NCI-H82 treated with DMSO at 0.1 percent for 48 hours (cell line): ENCODE data around the gene GLB1L2.
"Not testable (repeated sequence)": the region's sequence is repeated elsewhere in the genome, so short reads cannot be mapped to it uniquely, and the experiment has no call there.

Experiments
- DNase-seq: peaks from one replicate; lab custom pipeline; 2025; ENCODE audit not compliant: unreplicated experiment; lab: John Stamatoyannopoulos, UW

The GLB1L2 gene

DNA sequence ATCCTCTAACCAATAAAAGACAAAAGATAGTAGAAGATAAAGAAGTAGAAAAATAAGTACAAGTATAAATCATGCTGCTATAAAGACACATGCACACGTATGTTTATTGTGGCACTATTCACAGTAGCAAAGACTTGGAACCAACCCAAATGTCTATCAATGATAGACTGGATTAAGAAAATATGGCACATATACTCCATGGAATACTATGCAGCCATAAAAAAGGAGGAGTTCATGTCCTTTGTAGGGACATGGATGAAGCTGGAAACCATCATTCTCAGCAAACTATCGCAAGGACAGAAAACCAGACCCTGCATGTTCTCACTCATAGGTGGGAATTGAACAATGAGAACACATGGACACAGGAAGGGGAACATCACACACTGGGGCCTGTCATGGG is 10.4 kb upstream of the GLB1L2 start:
- DNase-seq = not testable (repeated sequence)

DNA sequence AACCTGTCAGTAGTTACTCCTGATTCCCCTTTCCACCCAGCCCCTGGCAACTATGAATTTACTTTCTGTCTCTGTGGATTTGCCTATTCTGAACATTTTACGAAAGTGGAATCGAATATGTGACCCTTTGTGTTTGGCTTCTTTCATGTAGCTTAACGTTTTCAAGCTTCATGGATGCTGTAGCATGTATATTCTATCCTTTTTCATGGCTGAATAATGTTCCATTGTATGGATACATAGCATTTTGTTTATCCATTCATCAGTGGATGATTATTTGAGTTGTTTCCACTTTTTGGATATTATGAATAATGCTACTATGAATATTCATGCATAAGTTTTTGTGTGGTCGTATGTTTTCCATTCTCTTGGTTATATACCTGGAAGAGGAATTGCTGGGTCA is 9.2 kb upstream of the GLB1L2 start:
- DNase-seq = no peak

DNA sequence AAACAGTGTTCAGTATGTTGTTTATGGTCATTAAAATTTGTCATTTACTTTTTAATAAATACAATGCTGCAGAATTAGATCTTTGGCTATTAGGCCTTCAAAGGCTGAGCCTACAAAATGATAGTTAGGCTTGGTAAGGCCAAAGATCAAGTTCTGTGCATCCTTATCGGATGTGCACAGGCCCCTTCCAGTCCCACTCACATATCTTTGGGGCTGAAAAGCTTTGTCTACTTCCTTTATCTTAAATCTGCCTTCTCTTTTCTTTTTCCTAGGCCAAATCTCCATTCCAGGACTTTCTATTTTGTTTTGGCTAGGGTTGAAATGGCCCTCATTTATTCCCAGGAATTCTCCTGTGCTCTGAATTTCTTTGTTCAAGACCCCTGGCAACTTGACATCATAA is 3.4 kb upstream of the GLB1L2 start:
- DNase-seq = no peak

DNA sequence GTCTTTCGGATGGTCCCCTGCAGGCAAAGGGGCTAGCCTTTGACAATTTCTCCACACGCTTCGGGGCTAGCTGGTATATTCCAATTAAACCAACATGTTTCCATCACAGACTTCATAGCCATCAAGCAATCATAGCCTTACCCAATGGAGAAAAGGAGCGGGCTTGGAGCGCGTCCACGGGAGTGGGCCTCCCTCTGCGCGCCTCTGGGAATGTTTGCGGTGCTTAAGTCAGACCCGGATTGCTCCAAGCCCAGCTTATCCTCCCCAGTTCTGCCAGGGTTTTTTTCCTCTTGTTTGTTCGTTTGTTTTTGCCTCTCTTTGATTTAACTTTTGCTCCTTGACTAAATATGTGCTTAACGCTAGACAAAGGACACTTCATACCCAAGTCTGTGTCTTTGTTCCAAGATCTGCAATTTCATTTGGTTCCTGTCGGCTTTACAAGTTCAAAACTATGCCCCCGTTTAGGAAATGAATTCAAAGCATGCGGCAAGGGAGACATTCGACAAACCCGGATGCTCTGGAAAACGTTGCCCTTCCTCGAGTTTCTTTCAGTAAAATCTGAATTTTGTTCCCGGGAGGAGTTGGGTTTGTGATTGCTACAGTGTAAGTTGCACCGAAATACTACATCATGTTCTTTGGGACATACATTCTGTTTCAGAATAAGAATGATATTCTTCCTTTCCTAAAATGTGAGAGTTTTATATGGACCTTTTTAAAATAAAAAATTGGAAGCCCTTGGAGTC is 1.0 kb upstream of the GLB1L2 start:
- no peak for DNase-seq

DNA sequence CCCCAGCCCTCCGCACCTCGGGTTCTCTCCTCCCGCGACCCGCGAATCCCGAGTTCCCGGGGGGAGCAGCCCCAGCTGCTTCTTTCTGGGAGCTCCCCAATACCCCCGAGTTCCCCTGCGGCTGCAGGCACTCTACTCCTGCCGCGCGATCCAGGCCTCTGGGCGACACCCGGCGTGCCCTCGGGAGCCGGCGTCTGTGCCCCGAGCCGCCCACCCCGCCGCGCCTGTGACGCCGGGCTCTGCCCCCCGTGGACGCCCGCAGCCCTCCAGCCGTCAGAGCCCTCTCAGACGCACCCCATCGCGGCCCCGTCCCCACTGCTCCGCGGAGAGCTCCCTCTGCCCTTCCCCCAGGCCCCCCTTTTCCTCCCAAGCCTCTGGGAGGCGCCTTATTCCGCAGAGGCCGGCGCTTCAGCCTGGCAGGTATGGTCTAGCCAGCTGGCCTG is 422 bp downstream of the GLB1L2 start:
- no peak for DNase-seq

DNA sequence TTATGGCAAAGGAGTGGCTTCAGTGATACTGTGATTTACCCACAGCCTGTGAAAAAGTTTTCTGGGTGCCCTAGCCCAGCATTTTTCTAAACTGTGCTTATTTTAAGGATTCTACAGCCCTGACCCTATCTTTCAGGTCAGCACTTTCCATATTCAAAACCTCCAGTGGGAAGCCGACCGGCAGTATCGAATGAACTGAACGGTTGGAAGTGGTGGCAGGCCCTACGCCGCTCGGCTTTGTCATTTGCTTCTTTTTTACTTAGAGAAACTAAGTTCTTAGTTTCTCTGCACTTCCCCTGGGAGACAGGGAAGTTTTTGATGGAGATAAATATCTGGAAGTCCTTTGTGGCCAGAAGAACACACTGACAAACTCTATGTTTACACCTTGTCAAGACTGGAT is 994 bp downstream of the GLB1L2 start:
- no peak for DNase-seq

DNA sequence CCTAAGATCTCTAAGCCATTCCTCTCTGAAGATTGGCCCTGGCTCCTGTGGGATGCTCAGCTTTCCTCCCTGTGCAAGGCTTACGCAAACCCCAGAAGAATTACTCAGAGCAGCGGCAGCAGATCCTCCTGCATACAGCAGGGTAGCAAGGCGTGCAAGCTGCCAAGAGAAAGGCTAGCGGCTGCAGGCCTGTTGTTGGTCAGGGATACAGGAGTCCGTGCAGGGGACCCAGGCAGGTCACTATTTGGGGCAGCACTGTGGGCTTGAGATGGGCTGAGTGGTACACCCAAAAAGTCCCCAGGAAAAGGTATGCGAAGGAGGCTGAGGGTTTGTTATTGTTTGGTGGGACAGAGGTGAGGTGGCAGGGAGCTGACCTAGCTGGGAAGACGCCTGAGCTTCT is 1.5 kb downstream of the GLB1L2 start:
- no peak for DNase-seq

DNA sequence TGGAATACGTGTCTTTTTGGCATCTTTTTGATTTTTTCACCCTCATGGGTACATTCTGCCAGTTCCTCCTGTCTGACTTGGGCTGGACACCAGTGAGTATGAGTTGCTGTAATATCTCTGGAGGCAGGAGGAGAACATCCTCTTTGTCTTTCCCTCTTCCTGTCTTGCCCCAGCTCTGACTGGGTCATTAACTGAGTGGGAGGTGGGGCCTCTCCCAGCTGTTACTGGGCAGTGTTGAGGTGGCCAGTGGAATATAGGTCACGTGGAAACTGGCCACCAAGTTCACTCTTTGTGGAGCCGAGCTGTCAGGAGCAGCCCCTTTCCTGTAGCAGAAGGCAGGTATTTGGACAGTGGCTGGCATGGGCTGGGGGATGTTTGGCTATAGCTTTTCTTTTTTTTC is 2.2 kb downstream of the GLB1L2 start:
- no peak for DNase-seq

DNA sequence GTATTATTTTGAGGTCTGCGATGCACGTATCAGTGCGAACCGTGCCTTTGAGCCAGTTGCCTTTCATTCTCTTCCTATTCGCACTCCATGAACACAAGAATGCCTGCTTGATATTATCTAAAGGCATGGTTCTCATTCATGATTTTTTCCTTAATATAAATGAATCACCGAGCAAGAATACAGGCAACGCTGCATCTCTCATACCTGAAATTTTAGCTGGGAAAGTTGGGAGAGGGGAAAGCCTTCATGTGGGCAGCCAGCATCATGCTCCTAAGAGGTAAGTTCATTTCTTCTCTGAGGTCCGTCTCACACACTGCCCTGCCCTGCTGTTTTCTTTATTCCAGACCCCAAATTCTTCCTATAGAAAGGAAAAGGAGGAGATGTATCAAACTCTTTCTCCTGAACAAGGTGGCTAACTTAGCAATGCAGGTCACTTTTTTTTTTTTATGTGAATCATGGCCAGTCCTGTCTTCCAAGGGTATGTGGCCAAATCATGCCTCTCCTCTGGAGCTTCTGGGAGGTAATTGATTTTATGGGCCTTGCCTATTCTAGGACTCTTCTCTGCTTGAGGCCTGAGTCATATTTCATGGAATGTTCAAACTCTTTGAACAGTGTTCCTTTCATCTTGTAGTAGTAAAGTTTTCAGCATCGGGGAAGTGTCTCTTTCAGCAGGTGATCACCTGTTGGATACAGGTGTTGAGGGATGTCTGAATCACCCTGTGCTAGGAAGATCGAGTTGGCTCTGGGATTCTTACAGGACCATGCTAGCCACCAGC is 3.2 kb downstream of the GLB1L2 start:
- DNase-seq = no peak

DNA sequence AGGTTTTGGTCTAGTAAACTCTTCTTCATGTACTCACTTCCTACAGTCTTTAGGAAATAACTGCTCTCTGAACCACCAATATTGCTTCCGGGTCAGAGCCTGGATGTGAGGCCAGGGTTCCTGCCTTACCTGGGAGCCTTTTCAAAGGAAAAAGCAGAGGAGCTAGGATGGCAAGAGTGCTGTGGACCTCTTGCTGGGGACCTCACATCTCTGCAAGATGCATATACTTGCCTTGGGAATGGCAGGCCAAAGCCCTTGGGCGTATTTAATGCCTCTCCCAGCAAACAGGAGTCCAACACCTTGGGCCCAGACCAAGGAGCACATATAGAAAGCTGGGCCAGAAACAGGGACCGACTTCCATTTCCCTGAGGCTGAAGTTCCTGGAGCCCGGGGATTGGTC is 5.3 kb downstream of the GLB1L2 start:
- DNase-seq = no peak

DNA sequence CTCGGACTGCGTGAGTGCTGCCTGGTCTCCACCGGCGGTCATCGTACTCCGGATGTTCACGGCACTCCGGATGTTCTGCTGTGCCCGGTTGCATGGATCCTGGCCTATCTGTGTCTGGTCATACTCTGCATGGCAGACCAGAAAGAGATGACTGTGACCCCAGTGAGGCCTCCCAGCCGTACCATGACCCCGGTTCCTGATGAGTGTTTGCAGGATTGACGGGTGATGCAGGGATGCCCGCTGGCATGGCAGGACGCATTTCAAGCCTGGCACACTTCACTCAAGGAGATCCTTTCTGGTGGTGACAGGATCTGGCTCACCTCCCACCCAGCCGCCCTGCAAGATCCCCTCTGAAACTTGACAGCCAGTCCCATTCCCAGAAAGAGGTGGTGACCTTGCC is 6.3 kb downstream of the GLB1L2 start:
- DNase-seq = no peak

DNA sequence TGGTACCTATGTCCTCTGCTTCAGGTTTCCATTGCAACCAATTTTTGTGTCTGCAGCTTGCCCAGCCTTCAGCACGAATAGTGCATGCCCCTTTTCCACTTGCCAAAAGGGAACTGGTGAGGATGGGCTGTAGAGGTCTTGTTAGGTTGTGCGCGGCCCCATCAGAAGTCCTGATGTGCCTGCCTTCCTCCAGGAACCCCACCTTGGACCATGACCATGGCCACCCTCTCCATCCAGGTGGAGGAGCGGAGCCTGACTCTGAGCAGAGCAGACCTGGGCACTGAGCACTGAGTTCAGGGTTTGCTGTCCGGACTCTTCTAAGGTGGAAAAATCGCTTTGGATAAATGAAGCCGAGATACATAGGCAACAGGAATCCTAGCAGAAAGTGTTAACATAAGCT is 6.9 kb downstream of the GLB1L2 start:
- no peak for DNase-seq

DNA sequence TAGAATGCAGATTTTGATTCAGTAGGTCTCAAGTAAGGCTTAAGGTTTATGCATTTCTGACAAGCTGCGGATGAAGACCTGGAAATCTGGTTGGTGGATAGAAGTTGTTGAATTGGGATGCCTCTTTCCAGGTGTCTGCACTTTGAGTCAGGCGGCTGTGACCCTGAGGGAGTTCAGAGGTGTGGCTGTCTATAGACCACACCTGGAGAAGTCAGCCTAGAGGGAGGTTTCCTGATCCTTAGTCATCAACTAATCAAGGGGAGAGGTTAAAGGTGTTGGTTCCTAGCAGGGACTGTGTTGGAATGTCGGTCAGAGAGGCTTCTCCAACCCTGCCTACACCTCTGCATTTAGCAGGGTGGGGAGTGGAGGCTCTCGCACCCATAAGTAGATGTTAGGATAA is 8.0 kb downstream of the GLB1L2 start:
- no peak for DNase-seq

DNA sequence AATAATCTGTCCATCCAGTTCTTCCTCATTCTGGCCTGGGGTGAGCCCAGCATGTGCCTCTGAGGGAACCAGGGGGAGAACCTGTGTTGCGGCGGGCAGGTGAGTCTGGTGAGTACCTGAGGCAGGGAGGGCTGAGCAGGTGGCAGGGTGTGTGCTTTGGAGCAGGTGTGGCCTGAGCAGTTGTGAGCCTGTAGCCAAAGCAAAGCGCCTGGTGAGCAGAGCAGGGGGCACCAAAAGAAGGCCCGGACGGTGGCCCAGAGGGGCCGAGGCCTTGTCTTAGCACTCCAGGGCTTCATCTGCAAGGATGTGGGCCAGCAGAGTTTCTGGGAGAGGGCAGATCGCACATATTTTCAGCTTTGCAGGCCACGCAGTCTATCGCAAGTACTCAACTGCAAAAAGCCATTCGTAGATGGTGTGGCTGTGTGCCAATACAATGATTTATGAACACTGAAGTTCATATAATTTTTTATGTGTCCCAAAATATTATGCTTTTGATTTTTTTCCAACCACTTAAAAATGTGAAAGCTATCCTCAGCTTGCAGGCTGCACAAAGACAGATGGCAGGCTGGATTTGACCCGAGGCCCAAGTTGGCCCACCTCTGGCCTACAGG is 8.7 kb downstream of the GLB1L2 start:
- DNase-seq = no peak

DNA sequence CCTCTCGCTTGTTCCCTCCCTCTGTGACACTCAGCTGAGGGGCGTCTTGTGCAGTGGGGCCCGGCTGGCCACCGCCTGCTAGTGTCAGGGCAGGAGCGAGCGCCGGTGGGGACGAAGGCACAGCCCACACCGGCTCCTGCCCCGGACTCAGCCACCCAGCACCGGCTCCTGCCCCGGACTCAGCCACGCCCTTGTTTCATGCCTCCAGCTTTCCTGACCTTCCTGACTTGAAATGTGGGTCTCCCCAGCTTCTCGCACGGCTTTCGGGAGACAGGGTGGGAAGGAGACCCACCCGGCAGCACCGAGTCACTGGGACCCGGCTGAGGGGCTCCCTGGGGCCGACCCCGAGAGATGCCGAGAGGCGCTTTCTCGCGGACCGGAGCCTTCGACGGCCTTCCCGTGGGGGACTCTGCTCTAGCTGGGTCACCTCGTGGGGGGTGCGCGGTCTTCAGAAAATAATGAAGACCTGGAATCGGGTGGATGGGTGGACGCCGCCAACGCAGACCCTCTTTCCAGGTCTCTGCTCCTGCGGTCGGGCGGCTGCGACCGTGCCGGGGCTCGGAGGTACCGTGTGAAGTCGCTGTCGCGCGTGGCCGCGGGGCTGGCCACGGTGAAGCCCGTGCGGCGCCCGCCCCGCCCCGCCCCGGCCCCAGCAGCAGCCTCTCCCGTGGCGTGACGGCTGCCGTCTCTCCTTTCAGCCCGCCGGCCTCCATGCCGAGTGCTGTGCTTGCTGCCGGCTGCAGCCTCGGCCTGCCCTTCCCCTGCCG is 10.2 kb downstream of the GLB1L2 start:
- no peak for DNase-seq

DNA sequence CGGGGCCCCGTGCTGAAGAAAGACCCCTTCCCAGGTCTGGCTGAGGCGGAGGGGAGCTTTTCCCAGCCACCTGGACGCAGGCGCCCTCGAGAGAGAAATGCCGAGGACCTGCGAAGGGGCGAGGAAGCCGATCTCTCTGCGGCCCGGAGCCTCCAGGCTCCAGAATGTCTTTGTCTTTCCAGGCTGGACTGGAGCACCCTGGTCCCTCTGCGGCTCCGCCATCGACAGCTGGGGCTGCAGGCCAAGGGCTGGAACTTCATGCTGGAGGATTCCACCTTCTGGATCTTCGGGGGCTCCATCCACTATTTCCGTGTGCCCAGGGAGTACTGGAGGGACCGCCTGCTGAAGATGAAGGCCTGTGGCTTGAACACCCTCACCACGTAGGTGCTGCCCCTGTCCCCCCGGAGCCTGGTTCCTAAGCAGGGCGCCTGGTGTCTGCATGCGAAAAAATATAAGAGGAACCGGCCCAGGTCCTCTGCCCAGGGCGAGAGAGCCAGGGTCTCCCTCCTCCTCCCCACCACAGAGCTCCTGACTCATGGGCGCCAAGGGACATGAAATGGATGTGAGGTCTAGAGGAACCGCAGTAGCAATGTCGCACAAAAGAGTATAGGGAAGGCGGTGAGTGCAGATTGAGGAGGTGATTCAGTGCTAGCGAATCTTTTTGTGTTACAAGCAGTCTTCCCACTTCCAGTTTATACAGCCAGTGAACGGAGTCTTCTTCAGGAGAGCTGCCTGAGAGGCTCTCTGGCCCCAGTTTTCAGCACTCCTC is 11.0 kb downstream of the GLB1L2 start:
- DNase-seq = no peak

DNA sequence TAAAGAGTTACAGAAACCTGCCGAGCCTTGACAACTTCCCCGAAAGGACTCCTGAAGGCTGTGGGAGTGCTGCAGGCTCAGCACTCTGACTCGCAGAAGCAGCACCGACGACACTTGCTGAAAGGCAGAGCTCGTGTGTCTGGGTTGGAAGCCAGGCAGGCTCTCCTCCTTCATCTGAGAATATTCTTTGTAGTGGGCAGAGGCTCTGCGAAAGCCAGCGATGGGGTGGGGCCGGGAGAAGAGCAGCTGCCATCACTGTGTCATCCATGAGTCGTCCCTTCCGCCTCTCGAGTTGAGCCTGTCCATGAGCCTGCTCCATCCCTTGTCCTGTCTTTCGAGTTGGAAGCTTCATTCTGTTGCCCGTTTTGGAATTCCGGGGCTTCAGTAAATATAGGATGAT is 11.9 kb downstream of the GLB1L2 start:
- no peak for DNase-seq

DNA sequence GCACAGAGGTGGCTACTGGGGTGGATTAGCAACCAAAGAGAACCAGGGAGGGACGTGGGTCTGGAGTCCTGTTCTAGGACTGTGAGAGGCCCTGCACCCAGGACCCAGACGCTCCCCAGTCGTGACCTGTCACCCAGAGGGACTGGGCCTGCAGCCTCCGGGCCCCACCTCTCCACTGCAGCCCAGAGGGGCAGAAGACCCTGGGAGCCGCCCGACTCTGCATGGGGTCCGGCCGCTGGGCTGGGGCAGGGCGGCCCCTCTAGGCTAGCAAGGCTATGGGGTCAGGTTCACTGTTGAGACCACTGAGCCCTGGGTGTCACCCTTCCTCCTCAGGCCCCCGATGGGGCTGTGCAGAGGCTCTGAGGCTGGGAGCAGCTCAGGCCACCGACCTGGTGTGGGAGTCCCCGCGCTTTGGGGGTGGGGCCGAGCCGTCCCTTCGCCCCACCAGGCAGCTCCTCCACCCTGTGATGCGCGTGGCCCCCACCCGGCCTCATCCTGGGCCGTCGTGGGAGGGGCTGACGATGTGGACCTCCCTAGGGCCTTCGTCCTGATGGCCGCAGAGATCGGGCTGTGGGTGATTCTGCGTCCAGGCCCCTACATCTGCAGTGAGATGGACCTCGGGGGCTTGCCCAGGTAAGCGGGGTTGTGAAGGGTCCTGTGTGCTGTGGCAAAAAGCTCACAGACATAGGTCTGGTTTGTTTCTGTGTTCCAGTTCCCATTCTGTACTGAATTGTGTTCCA is 12.9 kb downstream of the GLB1L2 start:
- not testable (repeated sequence) for DNase-seq

DNA sequence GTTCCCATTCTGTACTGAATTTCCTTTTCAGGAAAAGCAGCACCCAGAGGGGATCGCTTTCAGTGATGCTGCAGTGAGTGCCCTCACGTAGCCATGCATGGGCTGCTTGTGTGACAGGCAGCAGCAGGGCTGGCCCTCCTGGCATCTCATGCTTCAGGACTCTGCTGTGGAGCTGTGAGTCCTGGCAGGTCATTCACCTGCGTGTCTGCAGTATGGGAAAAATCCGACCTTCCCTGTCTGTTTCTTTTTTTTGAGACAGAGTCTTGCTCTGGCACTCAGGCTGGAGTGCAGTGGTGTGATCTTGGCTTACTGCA is 13.4 kb downstream of the GLB1L2 start:
- no peak for DNase-seq
